NCI-H2196 (cell line): Measurements from ENCODE around the gene KLHL14.
"Not testable (repeated sequence)": the region's sequence is repeated elsewhere in the genome, so short reads cannot be mapped to it uniquely, and the experiment has no call there.

ENCODE experiments used
- DNase-seq: peaks from one replicate; lab custom pipeline; 2025; ENCODE audit not compliant: unreplicated experiment; lab: John Stamatoyannopoulos, UW

Gene KLHL14

GRCh38 chr18:32661486-32662299, 111.1 kb downstream of the KLHL14 start:
- no peak for DNase-seq

- not testable (repeated sequence) for DNase-seq
Measured at GRCh38 chr18:32654507-32654906, 118.3 kb downstream of the KLHL14 start.

GRCh38 chr18:32637659-32638058, 135.2 kb downstream of the KLHL14 start:
- not testable (repeated sequence) for DNase-seq

GRCh38 chr18:32637226-32637625, 135.6 kb downstream of the KLHL14 start:
- no peak for DNase-seq

GRCh38 chr18:32634876-32635431, 137.9 kb downstream of the KLHL14 start:
- no peak for DNase-seq

GRCh38 chr18:32629981-32630700, 142.7 kb downstream of the KLHL14 start:
- no peak for DNase-seq

- DNase-seq: no peak
Measured at GRCh38 chr18:32629292-32629691, 143.5 kb downstream of the KLHL14 start.

GRCh38 chr18:32624182-32624723, 148.6 kb downstream of the KLHL14 start:
- no peak for DNase-seq

- DNase-seq: no peak
Measured at GRCh38 chr18:32623563-32623962, 149.3 kb downstream of the KLHL14 start.
